ENCODE data around the gene CNEP1R1.
"Not testable (repeated sequence)": the region's sequence is repeated elsewhere in the genome, so short reads cannot be mapped to it uniquely, and the experiment has no call there.

Gene CNEP1R1

GRCh38 chr16:50024684-50025536, at the start of gene CNEP1R1:
TSS of gene CNEP1R1 (plus strand) at chr16:50025225. CDS start at chr16:50025316, 91 bp downstream.
- DNase-seq (ENCODE audit: low read depth): peak; percentile 91

- no peak for DNase-seq (ENCODE audit: low read depth)
Observed at GRCh38 chr16:49977427-49977826, 47.6 kb upstream of the CNEP1R1 start.

- DNase-seq (ENCODE audit: low read depth): no peak
Observed at GRCh38 chr16:49978569-49979326, 46.3 kb upstream of the CNEP1R1 start.

GRCh38 chr16:49980166-49980565, 44.9 kb upstream of the CNEP1R1 start:
- DNase-seq (ENCODE audit: low read depth): no peak

GRCh38 chr16:49986351-49987124, 38.5 kb upstream of the CNEP1R1 start:
- no peak for DNase-seq (ENCODE audit: low read depth)

GRCh38 chr16:49987381-49987780, 37.6 kb upstream of the CNEP1R1 start:
- DNase-seq (ENCODE audit: low read depth): no peak

GRCh38 chr16:49992825-49993224, 32.2 kb upstream of the CNEP1R1 start:
- no peak for DNase-seq (ENCODE audit: low read depth)

GRCh38 chr16:49993579-49993978, 31.4 kb upstream of the CNEP1R1 start:
- DNase-seq (ENCODE audit: low read depth): no peak

- DNase-seq (ENCODE audit: low read depth): no peak
Observed at GRCh38 chr16:49994006-49994405, 31.0 kb upstream of the CNEP1R1 start.

- no peak for DNase-seq (ENCODE audit: low read depth)
Observed at GRCh38 chr16:49995720-49996119, 29.3 kb upstream of the CNEP1R1 start.

GRCh38 chr16:49997721-49998251, 27.2 kb upstream of the CNEP1R1 start:
- no peak for DNase-seq (ENCODE audit: low read depth)

- no peak for DNase-seq (ENCODE audit: low read depth)
Observed at GRCh38 chr16:49998991-49999390, 26.0 kb upstream of the CNEP1R1 start.

- no peak for DNase-seq (ENCODE audit: low read depth)
Observed at GRCh38 chr16:50001144-50001543, 23.9 kb upstream of the CNEP1R1 start.

GRCh38 chr16:50002190-50002589, 22.8 kb upstream of the CNEP1R1 start:
- DNase-seq (ENCODE audit: low read depth): no peak

GRCh38 chr16:50004239-50004638, 20.8 kb upstream of the CNEP1R1 start:
- DNase-seq (ENCODE audit: low read depth): no peak

GRCh38 chr16:50006964-50007363, 18.1 kb upstream of the CNEP1R1 start:
- no peak for DNase-seq (ENCODE audit: low read depth)

GRCh38 chr16:50007744-50008143, 17.3 kb upstream of the CNEP1R1 start:
- DNase-seq (ENCODE audit: low read depth): no peak

- DNase-seq (ENCODE audit: low read depth): no peak
Observed at GRCh38 chr16:50010212-50010611, 14.8 kb upstream of the CNEP1R1 start.

GRCh38 chr16:50011707-50012106, 13.3 kb upstream of the CNEP1R1 start:
- no peak for DNase-seq (ENCODE audit: low read depth)

- DNase-seq (ENCODE audit: low read depth): no peak
Observed at GRCh38 chr16:50012182-50012581, 12.8 kb upstream of the CNEP1R1 start.

GRCh38 chr16:50014211-50014610, 10.8 kb upstream of the CNEP1R1 start:
- DNase-seq (ENCODE audit: low read depth): not testable (repeated sequence)

GRCh38 chr16:50015631-50016030, 9.4 kb upstream of the CNEP1R1 start:
- DNase-seq (ENCODE audit: low read depth): no peak

Measured in activated T-cell treated with anti-CD3 and anti-CD28 coated beads for 48 hours (primary cell).